Measurements from ENCODE around the gene CD96.

- TF ChIP-seq POLR2AphosphoS5 (IDR thresholded peaks at IDR 0.05; ENCODE audit: low read depth) = no peak
- TF ChIP-seq, protein P1, sequence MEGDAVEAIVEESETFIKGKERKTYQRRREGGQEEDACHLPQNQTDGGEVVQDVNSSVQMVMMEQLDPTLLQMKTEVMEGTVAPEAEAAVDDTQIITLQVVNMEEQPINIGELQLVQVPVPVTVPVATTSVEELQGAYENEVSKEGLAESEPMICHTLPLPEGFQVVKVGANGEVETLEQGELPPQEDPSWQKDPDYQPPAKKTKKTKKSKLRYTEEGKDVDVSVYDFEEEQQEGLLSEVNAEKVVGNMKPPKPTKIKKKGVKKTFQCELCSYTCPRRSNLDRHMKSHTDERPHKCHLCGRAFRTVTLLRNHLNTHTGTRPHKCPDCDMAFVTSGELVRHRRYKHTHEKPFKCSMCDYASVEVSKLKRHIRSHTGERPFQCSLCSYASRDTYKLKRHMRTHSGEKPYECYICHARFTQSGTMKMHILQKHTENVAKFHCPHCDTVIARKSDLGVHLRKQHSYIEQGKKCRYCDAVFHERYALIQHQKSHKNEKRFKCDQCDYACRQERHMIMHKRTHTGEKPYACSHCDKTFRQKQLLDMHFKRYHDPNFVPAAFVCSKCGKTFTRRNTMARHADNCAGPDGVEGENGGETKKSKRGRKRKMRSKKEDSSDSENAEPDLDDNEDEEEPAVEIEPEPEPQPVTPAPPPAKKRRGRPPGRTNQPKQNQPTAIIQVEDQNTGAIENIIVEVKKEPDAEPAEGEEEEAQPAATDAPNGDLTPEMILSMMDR (IDR thresholded peaks at IDR 0.05; ENCODE audit: insufficient read depth, low read length) = no peak
- TF ChIP-seq REST (IDR thresholded peaks at IDR 0.05; ENCODE audit: insufficient replicate concordance, low read depth) = no peak
These were observed 76.1 kb downstream of the CD96 start for GRCh38 chr3:111617912-111618601.

Measured in HL-60 (cell line).